Activated naive CD4-positive, alpha-beta T cell treated with anti-CD3 and anti-CD28 coated beads, Interleukin-2, amount 50 U/mL, for 72 hours (primary cell): ENCODE measurements around the gene AUNIP. TPM values are rescaled to one million over a fixed set of nuclear protein-coding genes. Genes with fewer than 3 reads are reported as not detected.
"Not testable (repeated sequence)": the region's sequence is repeated elsewhere in the genome, so short reads cannot be mapped to it uniquely, and the experiment has no call there.

Experiments used
- ATAC-seq, 2 donors: fragments of 150-1000 bp; cut with Tn5 transposase; 2 replicates each; pipeline ENCODE4 v1.10.0; 2021; ENCODE audit warnings: mild to moderate bottlenecking in 2 of 2, moderate library complexity in 2 of 2
- DNase-seq, 2 donors: peaks; one replicate each; pipeline ENCODE4 v3.0.0; 2021 to 2022; ENCODE audit warnings: low spot score in 2 of 2
- H3K27ac Mint-ChIP-seq, 2 donors: one replicate each; pipeline ENCODE4 v1.8.0; 2022; ENCODE audit warnings: mild to moderate bottlenecking in 2 of 2, mixed read lengths in 2 of 2
- H3K36me3 Mint-ChIP-seq, 2 donors: one replicate each; pipeline ENCODE4 v1.8.0; 2022; ENCODE audit warnings: mixed read lengths in 2 of 2
- H3K9me3 Mint-ChIP-seq, 2 donors: one replicate each; pipeline ENCODE4 v1.8.0; 2022; ENCODE audit warnings: mixed read lengths in 2 of 2
- total RNA-seq, 2 donors: library from RNA; stranded (reverse); gene quantifications; one replicate each; pipeline ENCODE4 v1.2.3, GENCODE V29; 2022

Gene AUNIP
- total RNA-seq, 2 donors from 2014 or later: 8.6 to 10.6 TPM

- peaks cover 7 to 10% of the 10 kb centered on the region in 2 donors for H3K36me3 Mint-ChIP-seq
- DNase-seq (no peak), ATAC-seq (no peak)
- H3K27ac Mint-ChIP-seq: no peak overlapping the region
- H3K9me3 Mint-ChIP-seq: no peaks in the 10 kb centered on the region
Measured at GRCh38 chr1:25856856-25857255, 2.4 kb downstream of the AUNIP start.

DNA sequence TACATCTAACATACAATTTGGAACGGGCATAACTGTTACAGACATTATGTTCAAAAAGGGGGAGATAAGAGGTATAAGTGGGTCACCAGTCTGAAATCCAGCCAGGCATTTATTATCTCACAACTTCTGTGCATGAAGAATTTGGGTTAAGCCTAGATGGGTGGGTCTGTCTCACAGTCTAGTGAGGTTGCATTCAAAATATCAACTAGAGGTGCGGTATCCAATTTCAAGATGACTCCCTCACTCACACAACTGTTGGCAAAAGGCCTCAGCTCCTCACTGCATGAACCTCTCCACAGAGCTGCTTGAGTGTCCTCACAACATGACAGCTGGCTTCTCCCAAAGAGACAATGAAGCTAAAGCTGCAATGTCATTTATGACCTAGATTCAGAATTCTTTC, 4.7 kb downstream of the AUNIP start:
- DNase-seq: no peak
- Mint-ChIP-seq H3K9me3 (no peaks in the 10 kb centered on the region), H3K36me3 (peaks cover 7 to 10% of the 10 kb centered on the region in 2 donors), H3K27ac (no peak overlapping the region)
- ATAC-seq: no peak

DNA sequence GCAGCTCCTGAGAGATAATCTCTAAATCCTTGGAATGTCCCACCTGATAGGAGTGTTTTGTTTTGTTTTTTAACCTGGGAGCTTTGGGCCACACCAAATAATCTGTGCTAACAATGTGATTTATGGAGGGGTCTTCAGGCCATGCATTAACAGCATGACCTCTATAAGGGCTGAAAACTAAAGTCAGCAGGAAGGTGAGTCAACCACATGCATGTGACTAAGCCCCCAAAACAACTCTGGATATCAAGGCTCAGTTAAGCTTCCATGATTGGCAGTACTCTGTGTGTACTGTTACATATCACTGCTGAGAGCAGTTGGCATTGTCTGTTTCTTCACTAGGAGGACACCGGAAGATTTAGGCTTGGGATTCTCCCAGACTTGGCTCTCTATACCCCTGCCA, 10.7 kb downstream of the AUNIP start:
- ATAC-seq (no peak), DNase-seq (no peak)
- no peak overlapping the region for H3K27ac Mint-ChIP-seq
- H3K36me3 Mint-ChIP-seq: no peaks in the 10 kb centered on the region
- H3K9me3 Mint-ChIP-seq: no peaks in the 10 kb centered on the region

- no peak for ATAC-seq
- Mint-ChIP-seq H3K27ac (no peak overlapping the region), H3K36me3 (no peaks in the 10 kb centered on the region), H3K9me3 (no peaks in the 10 kb centered on the region)
- no peak for DNase-seq
Measured at GRCh38 chr1:25847929-25848328, 11.3 kb downstream of the AUNIP start.

- ATAC-seq: no peak
- no peaks in the 10 kb centered on the region for H3K9me3 Mint-ChIP-seq
- no peak for DNase-seq
- no peak overlapping the region for H3K27ac Mint-ChIP-seq
- no peaks in the 10 kb centered on the region for H3K36me3 Mint-ChIP-seq
Measured at GRCh38 chr1:25845664-25846063, 13.6 kb downstream of the AUNIP start.

- ATAC-seq: no peak
- no peaks in the 10 kb centered on the region for H3K9me3 Mint-ChIP-seq
- H3K36me3 Mint-ChIP-seq: no peaks in the 10 kb centered on the region
- no peak for DNase-seq
- H3K27ac Mint-ChIP-seq: peak overlapping the region in 1 of 2 donors; percentile 15
Measured at GRCh38 chr1:25844536-25845337, 14.5 kb downstream of the AUNIP start.

- no peak for ATAC-seq
- no peaks in the 10 kb centered on the region for H3K9me3 Mint-ChIP-seq
- no peak for DNase-seq
- H3K27ac Mint-ChIP-seq: no peak overlapping the region
- no peaks in the 10 kb centered on the region for H3K36me3 Mint-ChIP-seq
Measured at GRCh38 chr1:25843483-25843882, 15.8 kb downstream of the AUNIP start.

DNA sequence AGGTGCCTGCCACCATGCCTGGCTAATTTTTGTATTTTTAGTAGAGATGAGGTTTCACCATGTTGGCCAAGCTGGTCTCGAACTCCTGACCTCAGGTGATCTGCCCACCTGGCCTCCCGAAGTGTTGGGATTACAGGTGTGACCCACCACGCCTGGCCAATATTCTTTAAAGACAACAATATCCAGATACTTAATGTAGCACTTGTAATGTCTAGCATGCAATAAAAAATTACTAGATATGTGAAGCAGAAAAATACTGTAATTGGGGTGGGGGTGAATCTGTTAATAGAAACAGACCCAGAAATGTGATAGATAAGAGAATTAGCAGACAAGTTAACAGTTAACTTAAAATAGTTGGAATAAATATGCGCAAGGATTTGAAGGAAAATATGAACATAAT, 19.4 kb downstream of the AUNIP start:
- H3K27ac Mint-ChIP-seq, DNase-seq, H3K36me3 Mint-ChIP-seq, H3K9me3 Mint-ChIP-seq, ATAC-seq: not testable (repeated sequence)

GRCh38 chr1:25837262-25837875, 21.9 kb downstream of the AUNIP start:
- H3K36me3 Mint-ChIP-seq: peaks cover 4 to 7% of the 10 kb centered on the region in 2 donors
- no peak overlapping the region for H3K27ac Mint-ChIP-seq
- H3K9me3 Mint-ChIP-seq: no peaks in the 10 kb centered on the region
- DNase-seq: no peak
- ATAC-seq: no peak

DNA sequence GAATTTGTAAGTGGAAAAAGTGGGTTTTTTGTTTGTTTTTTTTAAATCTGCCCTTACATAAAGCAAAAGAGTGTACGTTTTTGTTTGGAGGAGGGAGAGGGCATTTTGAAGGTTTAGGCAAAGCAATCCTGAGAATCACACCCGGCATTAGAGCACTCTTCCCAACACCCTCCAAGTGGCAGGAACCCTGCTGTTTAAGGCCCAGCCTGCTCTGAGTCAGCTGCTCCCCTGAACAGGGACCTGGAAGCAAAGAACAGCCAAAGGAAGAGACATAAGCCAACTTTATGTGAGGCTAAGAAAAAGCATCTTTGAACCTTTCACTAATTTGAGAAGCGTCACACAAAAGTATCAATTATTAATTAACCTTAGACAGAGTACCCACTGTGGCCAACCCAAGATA, 22.6 kb downstream of the AUNIP start:
- H3K9me3 Mint-ChIP-seq: no peaks in the 10 kb centered on the region
- H3K27ac Mint-ChIP-seq: no peak overlapping the region
- H3K36me3 Mint-ChIP-seq: peaks cover 4 to 7% of the 10 kb centered on the region in 2 donors
- DNase-seq (no peak), ATAC-seq (no peak)

- Mint-ChIP-seq H3K9me3 (no peaks in the 10 kb centered on the region), H3K27ac (no peak overlapping the region), H3K36me3 (peaks cover 5 to 11% of the 10 kb centered on the region in 2 donors)
- no peak for DNase-seq
- no peak for ATAC-seq
Measured at GRCh38 chr1:25834894-25835293, 24.4 kb downstream of the AUNIP start.

- ATAC-seq (no peak), DNase-seq (no peak)
- H3K36me3 Mint-ChIP-seq: peaks cover 11 to 17% of the 10 kb centered on the region in 2 donors
- H3K27ac Mint-ChIP-seq: peak overlapping the region in 1 of 2 donors; percentile 81
- no peaks in the 10 kb centered on the region for H3K9me3 Mint-ChIP-seq
Measured at GRCh38 chr1:25833158-25833557, 26.1 kb downstream of the AUNIP start.

DNA sequence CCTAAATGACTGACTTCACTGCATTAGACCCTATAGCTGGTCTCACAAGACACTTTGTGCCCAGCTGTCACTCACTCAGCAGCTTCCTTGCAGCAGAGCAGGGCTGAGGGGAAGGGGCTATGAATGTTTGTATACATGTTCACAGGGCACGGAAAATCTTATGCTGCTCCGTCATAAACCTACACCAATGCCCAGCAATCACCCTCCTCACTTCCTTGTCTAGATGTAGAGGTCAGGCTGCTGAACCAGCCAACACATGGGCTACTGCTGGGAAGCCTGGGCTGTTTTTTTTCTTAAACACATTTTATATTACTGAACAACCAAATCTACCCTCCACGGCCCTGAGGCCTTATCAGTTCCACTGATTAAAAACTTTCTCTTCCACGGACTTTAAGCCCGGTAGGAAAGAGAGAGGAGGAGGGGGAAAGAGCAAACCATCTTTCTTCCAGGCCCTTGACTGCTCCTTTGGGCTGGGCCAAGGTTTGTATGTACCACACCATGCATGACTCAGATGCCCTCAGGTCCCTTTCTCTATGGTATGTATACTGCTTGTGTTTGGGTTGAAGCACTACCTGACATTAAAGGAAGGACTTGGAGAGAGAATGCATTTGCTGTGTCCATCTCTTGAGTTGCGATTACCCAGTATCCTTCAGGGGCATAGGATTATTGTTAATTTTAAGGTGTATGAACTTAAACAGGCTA, 26.8 kb downstream of the AUNIP start:
- DNase-seq: no peak

DNA sequence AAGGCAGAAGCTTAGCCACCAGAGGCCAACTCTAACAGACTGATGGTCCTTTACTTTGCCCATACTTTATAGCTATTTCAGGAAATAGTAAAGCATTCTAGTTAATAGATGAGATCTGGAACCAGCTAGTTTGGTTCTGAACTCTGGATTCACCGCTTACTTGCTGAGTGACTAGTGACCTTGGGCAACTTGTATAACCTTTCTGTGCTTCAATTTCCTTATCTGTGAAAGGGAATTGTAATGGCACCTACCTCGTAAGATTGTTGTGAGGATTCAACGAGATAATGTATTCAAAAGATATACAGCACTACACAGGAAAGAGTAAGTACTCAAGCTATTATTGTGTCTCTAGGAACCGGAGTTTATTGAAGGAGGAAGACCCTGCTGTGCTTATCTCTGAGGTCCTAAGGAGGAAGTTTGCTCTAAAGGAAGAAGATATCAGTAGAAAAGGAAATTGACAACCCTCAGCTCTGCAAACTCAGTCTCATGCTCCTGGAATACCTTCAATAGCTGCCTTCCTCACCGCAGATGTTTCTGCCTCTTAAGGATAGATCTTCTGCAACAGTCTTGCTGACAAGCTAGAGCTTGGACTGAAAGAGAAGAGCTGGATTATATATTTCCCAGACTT, 27.6 kb downstream of the AUNIP start:
- H3K9me3 Mint-ChIP-seq: no peaks in the 10 kb centered on the region
- ATAC-seq: no peak
- peak overlapping the region; percentile 15 to 75 for H3K27ac Mint-ChIP-seq
- peaks cover 11 to 17% of the 10 kb centered on the region in 2 donors for H3K36me3 Mint-ChIP-seq
- no peak for DNase-seq

More for the DNA sequence above, 26.8 kb downstream of the AUNIP start:
- Mint-ChIP-seq H3K36me3 (peaks cover 11 to 17% of the 10 kb centered on the region in 2 donors), H3K9me3 (no peaks in the 10 kb centered on the region), H3K27ac (peak overlapping the region in 1 of 2 donors; percentile 81)
- ATAC-seq: no peak

GRCh38 chr1:25829046-25829445, 30.2 kb downstream of the AUNIP start:
- Mint-ChIP-seq H3K36me3 (peaks cover 7 to 10% of the 10 kb centered on the region in 2 donors), H3K27ac (no peak overlapping the region), H3K9me3 (no peaks in the 10 kb centered on the region)
- no peak for ATAC-seq
- no peak for DNase-seq

DNA sequence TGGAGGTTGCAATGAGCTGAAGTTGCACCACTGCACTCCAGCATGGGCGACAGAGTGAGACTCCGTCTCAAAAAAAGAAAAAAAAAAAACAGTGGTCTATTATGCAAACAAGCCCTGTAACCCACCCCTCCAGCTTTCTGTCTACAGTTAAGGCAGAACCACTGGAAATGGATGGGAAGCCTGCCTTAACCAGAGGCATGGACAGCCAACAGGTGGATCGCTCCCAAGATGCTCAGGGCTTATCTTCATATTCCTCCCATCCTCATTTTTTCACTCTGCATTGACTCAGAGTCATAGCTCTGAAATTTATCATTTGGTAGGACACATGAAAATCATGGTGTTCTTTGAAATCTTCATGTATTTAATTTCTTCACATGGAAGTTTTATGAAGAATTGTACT, 30.8 kb downstream of the AUNIP start:
- ATAC-seq: no peak
- H3K27ac Mint-ChIP-seq: no peak overlapping the region
- peaks cover 7 to 10% of the 10 kb centered on the region in 2 donors for H3K36me3 Mint-ChIP-seq
- no peaks in the 10 kb centered on the region for H3K9me3 Mint-ChIP-seq
- DNase-seq: no peak

GRCh38 chr1:25826571-25826970, 32.7 kb downstream of the AUNIP start:
- no peaks in the 10 kb centered on the region for H3K9me3 Mint-ChIP-seq
- H3K36me3 Mint-ChIP-seq: peaks cover 15 to 17% of the 10 kb centered on the region in 2 donors
- ATAC-seq: no peak
- DNase-seq: no peak
- no peak overlapping the region for H3K27ac Mint-ChIP-seq
